A549 (cell line): ENCODE measurements around the gene FOXI3.

Source experiments
- CHD2 ChIP-seq: fragments of 150-350 bp; IDR thresholded peaks from 2 replicates; pipeline ENCODE4 v1.6.1; 2014; ENCODE audit warnings: low read length; ENCODE audit not compliant: partially characterized antibody
- EP300 ChIP-seq, 2 experiments: fragments of >200 bp; sonication (Bioruptor Twin); formaldehyde crosslinking; IDR thresholded peaks; 2 replicates in 1 of 2; 3 replicates in 1 of 2; pipeline ENCODE4 v1.6.1; 2016 to 2017
- MAFK ChIP-seq: fragments of 450-650 bp; IDR thresholded peaks from 2 replicates; pipeline ENCODE4 v1.6.1; 2014; ENCODE audit not compliant: partially characterized antibody
- MYC ChIP-seq: IDR thresholded peaks from 2 replicates; pipeline ENCODE4 v1.6.1; 2012; ENCODE audit warnings: mild to moderate bottlenecking, inconsistent platforms, low read length, improper control_type of control experiment, borderline replicate concordance
- POLR2A ChIP-seq: IDR thresholded peaks from 2 replicates; pipeline ENCODE4 v1.6.1; 2012; ENCODE audit warnings: mild to moderate bottlenecking, low read length
- POLR2AphosphoS2 ChIP-seq: conservative IDR thresholded peaks from 2 replicates; pipeline ENCODE4 v1.6.1; 2012; ENCODE audit warnings: low read length, improper control_type of control experiment, inconsistent platforms
- RAD21 ChIP-seq, 2 experiments: fragments of >200 bp in 1 of 2; sonication (Bioruptor Twin) in 1 of 2; formaldehyde crosslinking in 1 of 2; IDR thresholded peaks in 1 of 2; conservative IDR thresholded peaks in 1 of 2; 2 replicates in 1 of 2; 3 replicates in 1 of 2; pipeline ENCODE4 v1.6.1; 2012 to 2018; ENCODE audit warnings: inconsistent platforms in 1 of 2
- TP53 ChIP-seq: fragments of 250-450 bp; sonication (Bioruptor Pico); IDR thresholded peaks from 2 replicates; pipeline ENCODE4 v1.5.0; 2021; ENCODE audit warnings: mild to moderate bottlenecking, moderate library complexity
- TF ChIP-seq, protein P1 (sequence below): fragments of 250-450 bp; sonication (Bioruptor Pico); IDR thresholded peaks from 2 replicates; pipeline ENCODE4 v1.5.0; 2021; ENCODE audit warnings: mild to moderate bottlenecking, moderate library complexity, borderline replicate concordance
- TF ChIP-seq, protein P2 (sequence below): fragments of 450-650 bp; IDR thresholded peaks from 2 replicates; pipeline ENCODE4 v1.6.1; 2014; ENCODE audit warnings: antibody characterized with exemption
- TF ChIP-seq, protein P3 (sequence below): fragments of >200 bp; sonication (Bioruptor Twin); formaldehyde crosslinking; IDR thresholded peaks from 3 replicates; pipeline ENCODE4 v1.5.1; 2016
- TF ChIP-seq, protein P4 (sequence below): IDR thresholded peaks from 2 replicates; pipeline ENCODE4 v1.6.1; 2012

DNA sequence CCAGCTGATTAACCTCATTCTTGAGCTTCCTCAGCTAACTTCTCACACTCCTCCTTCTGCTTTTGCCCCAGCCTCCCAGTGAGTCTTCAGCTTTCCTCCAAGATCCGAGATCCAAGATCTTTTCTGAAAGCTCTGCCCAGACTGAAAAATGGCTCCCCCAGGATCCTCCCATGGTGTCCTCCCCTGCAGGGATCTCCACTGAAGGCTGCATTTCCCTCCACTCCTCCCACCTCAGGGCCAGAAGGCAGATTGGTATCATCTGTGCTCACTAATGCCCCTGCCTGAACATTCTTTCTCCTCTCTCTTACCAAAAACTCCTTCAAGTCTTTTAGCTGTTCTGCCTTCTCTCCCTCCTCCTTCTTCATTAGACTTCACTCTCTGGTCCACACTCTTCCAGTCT is 6.1 kb upstream of the FOXI3 start:
- TF ChIP-seq, protein P1, sequence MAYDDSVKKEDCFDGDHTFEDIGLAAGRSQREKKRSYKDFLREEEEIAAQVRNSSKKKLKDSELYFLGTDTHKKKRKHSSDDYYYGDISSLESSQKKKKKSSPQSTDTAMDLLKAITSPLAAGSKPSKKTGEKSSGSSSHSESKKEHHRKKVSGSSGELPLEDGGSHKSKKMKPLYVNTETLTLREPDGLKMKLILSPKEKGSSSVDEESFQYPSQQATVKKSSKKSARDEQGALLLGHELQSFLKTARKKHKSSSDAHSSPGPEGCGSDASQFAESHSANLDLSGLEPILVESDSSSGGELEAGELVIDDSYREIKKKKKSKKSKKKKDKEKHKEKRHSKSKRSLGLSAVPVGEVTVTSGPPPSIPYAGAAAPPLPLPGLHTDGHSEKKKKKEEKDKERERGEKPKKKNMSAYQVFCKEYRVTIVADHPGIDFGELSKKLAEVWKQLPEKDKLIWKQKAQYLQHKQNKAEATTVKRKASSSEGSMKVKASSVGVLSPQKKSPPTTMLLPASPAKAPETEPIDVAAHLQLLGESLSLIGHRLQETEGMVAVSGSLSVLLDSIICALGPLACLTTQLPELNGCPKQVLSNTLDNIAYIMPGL (CRISPR knock-in tag) = no peak
- TF ChIP-seq TP53 (CRISPR knock-in tag) = no peak
- TF ChIP-seq MYC = no peak
- no peak for TF ChIP-seq RAD21 (conservative IDR thresholded peaks at IDR 0.05 in 1 of 2, IDR thresholded peaks at IDR 0.05 in 1 of 2)
- TF ChIP-seq, protein P2, sequence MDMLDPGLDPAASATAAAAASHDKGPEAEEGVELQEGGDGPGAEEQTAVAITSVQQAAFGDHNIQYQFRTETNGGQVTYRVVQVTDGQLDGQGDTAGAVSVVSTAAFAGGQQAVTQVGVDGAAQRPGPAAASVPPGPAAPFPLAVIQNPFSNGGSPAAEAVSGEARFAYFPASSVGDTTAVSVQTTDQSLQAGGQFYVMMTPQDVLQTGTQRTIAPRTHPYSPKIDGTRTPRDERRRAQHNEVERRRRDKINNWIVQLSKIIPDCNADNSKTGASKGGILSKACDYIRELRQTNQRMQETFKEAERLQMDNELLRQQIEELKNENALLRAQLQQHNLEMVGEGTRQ = no peak
- no peak for TF ChIP-seq POLR2A
- TF ChIP-seq, protein P3, sequence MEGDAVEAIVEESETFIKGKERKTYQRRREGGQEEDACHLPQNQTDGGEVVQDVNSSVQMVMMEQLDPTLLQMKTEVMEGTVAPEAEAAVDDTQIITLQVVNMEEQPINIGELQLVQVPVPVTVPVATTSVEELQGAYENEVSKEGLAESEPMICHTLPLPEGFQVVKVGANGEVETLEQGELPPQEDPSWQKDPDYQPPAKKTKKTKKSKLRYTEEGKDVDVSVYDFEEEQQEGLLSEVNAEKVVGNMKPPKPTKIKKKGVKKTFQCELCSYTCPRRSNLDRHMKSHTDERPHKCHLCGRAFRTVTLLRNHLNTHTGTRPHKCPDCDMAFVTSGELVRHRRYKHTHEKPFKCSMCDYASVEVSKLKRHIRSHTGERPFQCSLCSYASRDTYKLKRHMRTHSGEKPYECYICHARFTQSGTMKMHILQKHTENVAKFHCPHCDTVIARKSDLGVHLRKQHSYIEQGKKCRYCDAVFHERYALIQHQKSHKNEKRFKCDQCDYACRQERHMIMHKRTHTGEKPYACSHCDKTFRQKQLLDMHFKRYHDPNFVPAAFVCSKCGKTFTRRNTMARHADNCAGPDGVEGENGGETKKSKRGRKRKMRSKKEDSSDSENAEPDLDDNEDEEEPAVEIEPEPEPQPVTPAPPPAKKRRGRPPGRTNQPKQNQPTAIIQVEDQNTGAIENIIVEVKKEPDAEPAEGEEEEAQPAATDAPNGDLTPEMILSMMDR = no peak
- no peak for TF ChIP-seq CHD2
- TF ChIP-seq MAFK = no peak
- TF ChIP-seq POLR2AphosphoS2 = no peak
- TF ChIP-seq, protein P4, sequence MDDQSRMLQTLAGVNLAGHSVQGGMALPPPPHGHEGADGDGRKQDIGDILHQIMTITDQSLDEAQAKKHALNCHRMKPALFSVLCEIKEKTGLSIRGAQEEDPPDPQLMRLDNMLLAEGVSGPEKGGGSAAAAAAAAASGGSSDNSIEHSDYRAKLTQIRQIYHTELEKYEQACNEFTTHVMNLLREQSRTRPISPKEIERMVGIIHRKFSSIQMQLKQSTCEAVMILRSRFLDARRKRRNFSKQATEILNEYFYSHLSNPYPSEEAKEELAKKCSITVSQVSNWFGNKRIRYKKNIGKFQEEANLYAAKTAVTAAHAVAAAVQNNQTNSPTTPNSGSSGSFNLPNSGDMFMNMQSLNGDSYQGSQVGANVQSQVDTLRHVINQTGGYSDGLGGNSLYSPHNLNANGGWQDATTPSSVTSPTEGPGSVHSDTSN = no peak
- no peak for TF ChIP-seq EP300 (IDR thresholded peaks at IDR 0.05)
